Mononuclear cell (primary cell): ENCODE results near the gene ABCC2. TPM values are rescaled to one million over a fixed set of nuclear protein-coding genes. Genes with fewer than 3 reads are reported as not detected.

Experiments used
- total RNA-seq: library from RNA; depleted of rRNA; stranded (reverse); fragments of >200 nt; gene quantifications from one replicate; pipeline ENCODE4 v1.2.3, GENCODE V29; 2012

Gene ABCC2
- total RNA-seq, 1 donor: 2.2 TPM

Other genes with a start within 250 kb of the ABCC2 start
- not detected for gene NKX2-3, start 249.7 kb upstream of the ABCC2 start, total RNA-seq
- gene SLC25A28, start 162.2 kb upstream of the ABCC2 start, total RNA-seq: 43.1 TPM
- gene ENTPD7, start 123.1 kb upstream of the ABCC2 start, total RNA-seq: 4.6 TPM
- 11.3 TPM for gene COX15, start 50.5 kb upstream of the ABCC2 start, total RNA-seq
- 19.2 TPM for gene CUTC, start 50.4 kb upstream of the ABCC2 start, total RNA-seq
- 14.1 TPM for gene DNMBP, start 227.3 kb downstream of the ABCC2 start, total RNA-seq